T-helper 17 cell (primary cell): ENCODE results near the gene C19orf47. TPM values are rescaled to one million over a fixed set of nuclear protein-coding genes. Genes with fewer than 3 reads are reported as not detected.

Experiments used
- ATAC-seq: fragments of 150-1000 bp; cut with Tn5 transposase; 2 replicates; pipeline ENCODE4 v1.10.0; 2021; ENCODE audit warnings: mild to moderate bottlenecking, moderate library complexity
- DNase-seq, 3 donors: peaks; one replicate each; pipeline versions ENCODE4 v3.0.0 to v3.0.0-alpha.2; 2020 to 2021
- H3K9me3 ChIP-seq: one replicate; pipeline ENCODE4 v1.7.0; 2013; ENCODE audit warnings: low read length, mild to moderate bottlenecking; ENCODE audit not compliant: control insufficient read depth, poor library complexity, severe bottlenecking
- H3K27ac Mint-ChIP-seq: one replicate; pipeline ENCODE4 v1.8.0; 2022; ENCODE audit warnings: mild to moderate bottlenecking, moderate library complexity, mixed read lengths
- H3K27me3 Mint-ChIP-seq: one replicate; pipeline ENCODE4 v1.8.0; 2022; ENCODE audit warnings: mixed read lengths
- H3K36me3 Mint-ChIP-seq: one replicate; pipeline ENCODE4 v1.8.0; 2022; ENCODE audit warnings: low read depth, mixed read lengths
- H3K4me1 Mint-ChIP-seq: one replicate; pipeline ENCODE4 v1.8.0; 2022; ENCODE audit warnings: mild to moderate bottlenecking, mixed read lengths
- H3K4me3 Mint-ChIP-seq: one replicate; pipeline ENCODE4 v1.8.0; 2022; ENCODE audit warnings: mild to moderate bottlenecking, moderate library complexity, mixed read lengths
- total RNA-seq, 4 donors: library from RNA in 2 of 4; stranded (reverse) in 2 of 4; gene quantifications; one replicate each; pipeline ENCODE4 v1.2.3 and lab custom pipeline; 2022 to 2026

The C19orf47 gene
- total RNA-seq, 2 donors from 2014 or later: 9.5 to 11.9 TPM

- no peaks in the 10 kb centered on the region for H3K36me3 Mint-ChIP-seq
- no peak for DNase-seq
- no peak overlapping the region for H3K4me3 Mint-ChIP-seq
- no peaks in the 10 kb centered on the region for H3K27me3 Mint-ChIP-seq
- no peak for ATAC-seq
- H3K9me3 ChIP-seq: no peaks in the 10 kb centered on the region
- no peak overlapping the region for H3K27ac Mint-ChIP-seq
- H3K4me1 Mint-ChIP-seq: peaks cover 2% of the 10 kb centered on the region
Observed at GRCh38 chr19:40313229-40313983, 34.8 kb downstream of the C19orf47 start.

GRCh38 chr19:40312533-40312932 is 35.7 kb downstream of the C19orf47 start:
- ATAC-seq (no peak), DNase-seq (no peak)
- Mint-ChIP-seq H3K36me3 (no peaks in the 10 kb centered on the region), H3K4me3 (no peak overlapping the region), H3K27ac (no peak overlapping the region), H3K4me1 (peaks cover 2% of the 10 kb centered on the region), H3K27me3 (no peaks in the 10 kb centered on the region)
- H3K9me3 ChIP-seq: no peaks in the 10 kb centered on the region

GRCh38 chr19:40309666-40310065 is 38.5 kb downstream of the C19orf47 start:
- ATAC-seq (no peak), DNase-seq (no peak)
- H3K4me3 Mint-ChIP-seq: no peak overlapping the region
- no peaks in the 10 kb centered on the region for H3K36me3 Mint-ChIP-seq
- H3K9me3 ChIP-seq: no peaks in the 10 kb centered on the region
- H3K27ac Mint-ChIP-seq: no peak overlapping the region
- H3K27me3 Mint-ChIP-seq: no peaks in the 10 kb centered on the region
- peaks cover 3% of the 10 kb centered on the region for H3K4me1 Mint-ChIP-seq

- Mint-ChIP-seq H3K27me3 (no peaks in the 10 kb centered on the region), H3K27ac (no peak overlapping the region), H3K4me1 (peaks cover 3% of the 10 kb centered on the region), H3K36me3 (no peaks in the 10 kb centered on the region), H3K4me3 (no peak overlapping the region)
- peak; percentile 76 for ATAC-seq
- DNase-seq: peak; percentile 32 to 59 (median 41)
- no peaks in the 10 kb centered on the region for H3K9me3 ChIP-seq
Observed at GRCh38 chr19:40305403-40305802, 42.8 kb downstream of the C19orf47 start.

- H3K4me3 Mint-ChIP-seq: no peak overlapping the region
- H3K36me3 Mint-ChIP-seq: no peaks in the 10 kb centered on the region
- H3K27ac Mint-ChIP-seq: no peak overlapping the region
- no peaks in the 10 kb centered on the region for H3K9me3 ChIP-seq
- peaks cover 3% of the 10 kb centered on the region for H3K4me1 Mint-ChIP-seq
- DNase-seq (no peak), ATAC-seq (no peak)
- H3K27me3 Mint-ChIP-seq: no peaks in the 10 kb centered on the region
Observed at GRCh38 chr19:40304306-40304705, 43.9 kb downstream of the C19orf47 start.

- H3K4me3 Mint-ChIP-seq: no peak overlapping the region
Observed at GRCh38 chr19:40303765-40304164, 44.4 kb downstream of the C19orf47 start.

GRCh38 chr19:40302224-40303011 is 45.8 kb downstream of the C19orf47 start:
- H3K9me3 ChIP-seq: no peaks in the 10 kb centered on the region
- no peak overlapping the region for H3K27ac Mint-ChIP-seq
- DNase-seq (no peak), ATAC-seq (no peak)
- peaks cover 2% of the 10 kb centered on the region for H3K36me3 Mint-ChIP-seq
- peaks cover 3% of the 10 kb centered on the region for H3K4me1 Mint-ChIP-seq
- H3K27me3 Mint-ChIP-seq: no peaks in the 10 kb centered on the region
- no peak overlapping the region for H3K4me3 Mint-ChIP-seq

More at GRCh38 chr19:40303765-40304164, 44.4 kb downstream of the C19orf47 start:
- Mint-ChIP-seq H3K27ac (no peak overlapping the region), H3K4me1 (peaks cover 3% of the 10 kb centered on the region), H3K27me3 (no peaks in the 10 kb centered on the region), H3K36me3 (no peaks in the 10 kb centered on the region)
- H3K9me3 ChIP-seq: no peaks in the 10 kb centered on the region
- ATAC-seq (no peak), DNase-seq (no peak)

- Mint-ChIP-seq H3K4me1 (peaks cover 3% of the 10 kb centered on the region), H3K36me3 (peaks cover 2% of the 10 kb centered on the region), H3K27me3 (no peaks in the 10 kb centered on the region), H3K27ac (no peak overlapping the region), H3K4me3 (no peak overlapping the region)
- no peak for ATAC-seq
- no peak for DNase-seq
- no peaks in the 10 kb centered on the region for H3K9me3 ChIP-seq
Observed at GRCh38 chr19:40300668-40301067, 47.5 kb downstream of the C19orf47 start.

- DNase-seq (no peak), ATAC-seq (no peak)
- H3K4me1 Mint-ChIP-seq: no peaks in the 10 kb centered on the region
- no peak overlapping the region for H3K27ac Mint-ChIP-seq
- no peak overlapping the region for H3K4me3 Mint-ChIP-seq
- H3K9me3 ChIP-seq: no peaks in the 10 kb centered on the region
- no peaks in the 10 kb centered on the region for H3K27me3 Mint-ChIP-seq
- peaks cover 2% of the 10 kb centered on the region for H3K36me3 Mint-ChIP-seq
Observed at GRCh38 chr19:40298026-40298425, 50.2 kb downstream of the C19orf47 start.

- DNase-seq: no peak
- H3K9me3 ChIP-seq: no peaks in the 10 kb centered on the region
- no peak overlapping the region for H3K27ac Mint-ChIP-seq
- H3K27me3 Mint-ChIP-seq: no peaks in the 10 kb centered on the region
- H3K4me1 Mint-ChIP-seq: no peaks in the 10 kb centered on the region
- H3K36me3 Mint-ChIP-seq: peaks cover 2% of the 10 kb centered on the region
- ATAC-seq: no peak
- no peak overlapping the region for H3K4me3 Mint-ChIP-seq
Observed at GRCh38 chr19:40294560-40294959, 53.6 kb downstream of the C19orf47 start.

GRCh38 chr19:40286971-40287421 is 61.2 kb downstream of the C19orf47 start:
- peak overlapping the region; percentile 97 for H3K27ac Mint-ChIP-seq

GRCh38 chr19:40286235-40286970 is 61.8 kb downstream of the C19orf47 start:
- ATAC-seq (no peak), DNase-seq (no peak)
- Mint-ChIP-seq H3K4me3 (peak overlapping the region; percentile 78), H3K4me1 (peaks cover 30% of the 10 kb centered on the region), H3K27ac (peak overlapping the region; percentile 97), H3K27me3 (no peaks in the 10 kb centered on the region), H3K36me3 (peaks cover 2% of the 10 kb centered on the region)
- H3K9me3 ChIP-seq: no peaks in the 10 kb centered on the region

More at GRCh38 chr19:40286971-40287421, 61.2 kb downstream of the C19orf47 start:
- no peak for DNase-seq
- H3K27me3 Mint-ChIP-seq: no peaks in the 10 kb centered on the region
- H3K36me3 Mint-ChIP-seq: peaks cover 2% of the 10 kb centered on the region
- ATAC-seq: no peak
- H3K4me1 Mint-ChIP-seq: peaks cover 25% of the 10 kb centered on the region
- no peaks in the 10 kb centered on the region for H3K9me3 ChIP-seq
- peak overlapping the region; percentile 78 for H3K4me3 Mint-ChIP-seq
